D721Med (cell line): ENCODE measurements around the gene MICU1.
A peak's percentile ranks its signal among the peaks of the same experiment; 100 is the strongest.

Source experiments
- DNase-seq: peaks from one replicate; pipeline ENCODE4 v3.0.0; 2011; ENCODE audit warnings: low spot score; ENCODE audit not compliant: insufficient read length
- FAIRE-seq: peaks from 2 replicates; lab custom pipeline; 2011; peaks lifted over from hg19 to GRCh38; lab: Jason Lieb, UNC
- TF ChIP-seq, protein P1 (sequence below): IDR thresholded peaks from 2 replicates; pipeline ENCODE4 v1.5.1; 2012; ENCODE audit warnings: mild to moderate bottlenecking, control low read depth; ENCODE audit not compliant: insufficient read depth; ENCODE audit errors: missing control alignments

MICU1 gene

DNA sequence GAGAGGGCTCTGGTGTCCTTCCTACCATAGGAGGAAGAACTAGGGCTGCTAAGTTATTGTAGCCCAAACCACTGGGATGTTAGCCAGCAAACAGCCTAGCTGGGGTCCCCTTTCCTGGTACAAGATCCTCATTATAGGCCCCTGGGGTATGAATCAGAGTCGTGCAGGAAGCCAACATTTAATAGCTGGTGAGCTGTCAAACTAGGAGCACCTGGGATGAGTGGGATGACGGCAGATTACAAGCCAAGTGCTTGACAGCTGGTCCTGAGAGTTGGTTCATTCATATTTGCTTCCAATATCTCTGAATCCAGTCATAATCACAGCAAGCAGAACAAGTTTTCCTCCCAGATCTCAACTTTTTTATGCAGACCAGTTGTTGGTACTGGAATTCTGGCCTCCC lies 246.1 kb downstream of the MICU1 start:
- DNase-seq, result no peak
- FAIRE-seq, result no peak
- TF ChIP-seq, protein P1, sequence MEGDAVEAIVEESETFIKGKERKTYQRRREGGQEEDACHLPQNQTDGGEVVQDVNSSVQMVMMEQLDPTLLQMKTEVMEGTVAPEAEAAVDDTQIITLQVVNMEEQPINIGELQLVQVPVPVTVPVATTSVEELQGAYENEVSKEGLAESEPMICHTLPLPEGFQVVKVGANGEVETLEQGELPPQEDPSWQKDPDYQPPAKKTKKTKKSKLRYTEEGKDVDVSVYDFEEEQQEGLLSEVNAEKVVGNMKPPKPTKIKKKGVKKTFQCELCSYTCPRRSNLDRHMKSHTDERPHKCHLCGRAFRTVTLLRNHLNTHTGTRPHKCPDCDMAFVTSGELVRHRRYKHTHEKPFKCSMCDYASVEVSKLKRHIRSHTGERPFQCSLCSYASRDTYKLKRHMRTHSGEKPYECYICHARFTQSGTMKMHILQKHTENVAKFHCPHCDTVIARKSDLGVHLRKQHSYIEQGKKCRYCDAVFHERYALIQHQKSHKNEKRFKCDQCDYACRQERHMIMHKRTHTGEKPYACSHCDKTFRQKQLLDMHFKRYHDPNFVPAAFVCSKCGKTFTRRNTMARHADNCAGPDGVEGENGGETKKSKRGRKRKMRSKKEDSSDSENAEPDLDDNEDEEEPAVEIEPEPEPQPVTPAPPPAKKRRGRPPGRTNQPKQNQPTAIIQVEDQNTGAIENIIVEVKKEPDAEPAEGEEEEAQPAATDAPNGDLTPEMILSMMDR, result no peak

DNA sequence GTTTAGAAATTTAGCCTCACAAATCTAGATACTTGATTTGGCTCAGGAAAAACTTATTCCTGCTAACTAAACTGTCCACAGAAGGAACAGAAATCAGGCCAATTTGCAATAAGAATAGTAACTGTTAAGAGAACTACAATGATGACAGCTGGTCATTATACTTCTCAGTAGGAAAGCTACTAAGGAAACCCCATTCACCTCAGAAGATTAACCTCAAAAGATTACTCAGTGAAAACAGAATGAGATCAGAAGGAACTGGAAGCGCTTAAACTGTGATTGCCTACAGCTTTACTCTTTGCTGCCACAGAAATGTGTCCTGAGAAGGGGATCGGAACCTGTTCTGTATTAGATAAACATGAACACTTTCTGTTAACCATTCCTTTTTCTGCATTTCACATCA lies 246.8 kb downstream of the MICU1 start:
- DNase-seq (peak; percentile 36), FAIRE-seq (no peak)
- TF ChIP-seq, protein P1, result no peak

DNA sequence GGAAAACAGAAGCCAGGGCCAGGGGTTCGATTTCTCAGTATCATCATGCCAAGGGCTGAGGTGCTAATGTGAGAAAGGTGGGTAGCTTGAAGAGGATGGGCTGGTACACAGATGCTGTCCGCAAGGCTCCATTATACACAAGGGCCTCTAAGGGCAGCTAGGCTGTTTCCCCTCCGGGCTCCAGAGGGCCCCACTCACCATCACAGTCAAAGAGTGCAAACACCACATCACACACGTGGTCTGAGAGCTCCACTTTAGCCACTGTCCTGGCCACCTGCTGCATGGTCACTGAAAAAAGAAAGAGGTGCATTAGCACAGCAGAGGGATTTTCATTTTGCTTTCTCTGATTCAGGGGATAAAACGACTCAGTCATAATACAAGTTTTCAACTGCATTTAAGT lies 250.3 kb downstream of the MICU1 start:
- no peak for FAIRE-seq
- DNase-seq, result no peak
- TF ChIP-seq, protein P1, result peak; percentile 5

DNA sequence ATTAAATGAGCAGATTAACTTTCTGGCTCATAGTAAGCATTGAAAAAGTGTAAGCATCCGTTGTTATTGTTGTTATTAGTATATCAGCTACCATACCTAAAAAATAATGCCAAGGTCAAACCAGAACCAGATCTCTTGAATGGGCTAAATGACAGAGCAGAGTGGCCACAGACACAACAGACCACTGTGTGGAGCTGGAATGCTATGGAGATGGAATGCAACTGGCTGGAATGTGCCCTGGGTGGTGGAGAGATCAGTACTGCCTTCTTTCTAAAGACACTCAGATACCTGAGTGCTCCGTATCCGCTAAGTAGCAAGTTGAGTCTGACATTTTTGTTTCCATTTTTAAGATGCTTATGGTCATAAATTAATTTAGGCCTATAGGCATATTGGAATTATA lies 250.7 kb downstream of the MICU1 start:
- DNase-seq (no peak), FAIRE-seq (no peak)
- TF ChIP-seq, protein P1, result no peak

DNA sequence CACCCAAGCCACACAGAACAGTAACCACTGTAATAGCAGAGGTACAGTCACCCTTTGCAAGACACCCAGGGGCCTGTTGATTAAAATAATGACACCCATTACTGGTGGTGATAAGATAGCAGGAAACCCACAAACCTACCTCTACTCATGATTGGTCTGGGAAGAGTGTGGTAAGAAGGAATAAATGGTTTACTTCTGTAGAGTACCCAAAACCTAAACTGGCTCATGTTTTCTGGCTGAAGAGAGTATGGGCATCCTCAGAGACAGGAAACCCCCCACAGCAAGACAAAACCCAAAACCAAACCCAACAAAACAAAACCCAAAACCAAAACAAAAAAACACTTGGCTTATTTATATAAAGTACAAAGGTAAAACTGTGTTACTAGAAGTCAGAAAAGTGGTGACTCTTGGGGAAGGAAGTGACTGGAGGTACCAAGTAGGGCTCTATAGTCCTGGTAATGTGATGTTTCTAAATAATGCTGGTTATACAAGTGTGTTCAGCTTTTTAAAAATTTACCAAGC lies 255.6 kb downstream of the MICU1 start:
- FAIRE-seq, result no peak
- no peak for DNase-seq
- TF ChIP-seq, protein P1, result no peak

DNA sequence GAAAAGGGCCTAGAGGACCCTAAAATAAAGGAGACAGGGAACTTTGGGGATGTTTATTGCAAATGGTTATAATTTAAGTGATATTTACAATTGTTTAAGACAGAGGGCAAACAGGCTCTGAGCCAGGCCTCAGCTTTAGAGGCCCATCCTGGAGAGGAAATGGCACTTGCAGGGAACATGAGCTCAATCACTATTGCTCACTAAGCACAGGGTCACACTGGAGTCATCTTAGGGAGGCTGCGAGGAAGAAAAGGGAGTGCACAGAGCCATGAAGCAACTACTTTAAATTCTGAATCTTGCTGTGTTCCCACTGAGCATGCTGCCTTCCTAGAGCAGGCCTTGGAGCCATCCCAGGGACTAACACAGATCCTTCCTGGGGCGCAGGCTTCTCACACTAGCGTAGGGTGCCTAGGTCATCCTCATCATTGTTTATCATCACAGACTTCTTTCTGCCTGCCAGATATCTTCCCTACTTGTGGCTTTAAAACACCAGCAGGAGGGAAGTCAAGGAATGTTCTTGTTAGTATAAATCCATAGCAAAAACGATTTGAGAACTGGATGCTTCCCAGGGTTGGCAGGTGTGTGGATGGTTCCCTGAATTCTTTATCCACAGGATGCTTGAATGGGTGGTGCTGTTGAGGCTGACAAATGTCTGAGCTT lies 258.4 kb downstream of the MICU1 start:
- DNase-seq (no peak), FAIRE-seq (no peak)
- TF ChIP-seq, protein P1, result no peak

DNA sequence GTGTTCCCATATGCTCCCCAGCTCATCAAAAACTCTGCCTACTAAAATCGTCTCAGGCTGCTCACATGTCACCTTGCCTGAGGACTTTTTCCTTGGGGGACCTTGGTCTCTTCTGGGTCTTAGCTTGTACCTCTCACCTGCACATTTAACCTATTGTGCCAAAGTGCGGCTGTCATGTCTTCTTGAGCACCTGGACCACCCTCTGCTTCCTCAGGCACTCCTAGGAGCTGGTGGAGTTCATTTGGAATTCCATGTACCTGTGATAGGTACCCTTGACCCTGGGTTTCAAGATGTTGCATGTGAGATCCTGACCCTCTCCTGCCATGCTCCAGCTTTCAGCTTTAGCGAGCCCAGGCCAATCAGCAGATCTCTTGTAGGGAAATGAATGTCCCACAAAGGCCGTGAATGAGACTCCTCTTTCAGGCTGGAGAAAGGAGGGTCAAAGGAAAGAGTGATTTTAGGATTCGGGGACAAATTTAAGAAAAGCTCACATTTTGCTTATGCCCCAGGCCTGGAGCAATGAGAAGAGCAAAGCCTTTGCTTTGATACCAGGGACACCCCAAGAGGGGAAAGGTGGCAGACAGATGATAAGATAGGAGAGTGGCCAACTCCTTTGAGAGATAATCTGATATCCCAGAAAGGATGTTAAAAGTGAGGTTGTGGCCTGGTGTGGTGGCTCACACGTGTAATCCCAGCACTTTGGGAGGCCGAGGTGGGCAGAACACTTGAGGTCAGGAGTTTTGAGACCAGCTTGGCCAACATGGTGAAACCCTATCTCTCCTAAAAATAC lies 260.6 kb downstream of the MICU1 start:
- DNase-seq (no peak), FAIRE-seq (no peak)
- TF ChIP-seq, protein P1, result no peak
